ENCODE results near the gene BNIP1. TPM values are rescaled to one million over a fixed set of nuclear protein-coding genes. Genes with fewer than 3 reads are reported as not detected.
A peak's percentile ranks its signal among the peaks of the same experiment; 100 is the strongest.

BNIP1 gene
- total and polyA plus RNA-seq, 2 of the 4 experiments (the other 2 are of a cell fraction), result 24.3 to 35.3 TPM

DNA sequence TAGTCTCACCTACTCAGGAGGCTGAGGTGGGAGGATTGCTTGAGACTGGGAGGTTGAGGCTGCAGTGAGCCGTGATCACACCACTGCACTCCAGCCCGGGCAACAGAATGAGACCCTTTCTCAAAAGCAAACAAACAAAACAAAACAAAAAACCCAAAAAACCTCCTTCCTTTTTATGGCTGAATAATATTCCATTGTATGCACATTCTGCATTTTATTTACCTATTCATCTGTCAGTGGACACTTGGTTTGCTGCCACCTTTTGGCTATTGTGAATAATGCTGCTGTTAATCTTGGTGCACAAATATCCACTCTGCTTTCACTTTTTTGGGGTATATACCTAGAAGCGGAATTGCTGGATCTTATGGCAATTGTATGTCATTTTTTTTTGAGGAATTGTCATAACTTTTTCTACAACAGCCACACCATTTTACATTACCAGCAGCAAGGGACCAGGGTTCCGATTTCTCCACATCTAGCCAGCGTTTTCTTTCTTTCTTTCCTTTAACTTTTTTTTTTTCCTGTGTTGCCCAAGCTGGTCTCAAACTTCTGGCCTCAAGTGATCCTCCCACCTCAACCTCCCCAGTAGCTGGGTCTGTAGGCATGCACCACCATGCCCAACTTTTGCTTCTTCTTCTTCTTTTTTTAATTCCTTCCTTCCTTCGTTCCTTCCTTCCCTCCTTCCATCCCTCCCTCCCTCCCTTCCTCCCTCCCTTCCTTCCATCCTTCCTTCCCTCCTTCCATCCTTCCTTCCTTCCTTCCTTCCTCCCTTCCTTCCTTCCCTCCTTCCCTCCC lies 60.1 kb downstream of the BNIP1 start:
- no peak overlapping the region for H4K8ac ChIP-seq (ENCODE audit: low read depth in 2 of 2, low read length in 2 of 2)
- no peak overlapping the region for H3K4ac ChIP-seq (ENCODE audit: low read depth, low read length)
- H3K23ac ChIP-seq (ENCODE audit: low read depth, low read length), result no peak overlapping the region
- no peak overlapping the region for H3K9ac ChIP-seq (ENCODE audit: low read depth, low read length)
- intact Hi-C loops (cut with micrococcal nuclease) (loop anchor here (1.0 kb wide), 1 partner anchor 226 kb away; no protein-coding TSS in a partner anchor), dilution Hi-C loops (cut with HindIII; ENCODE audit: low sequenced_read_pairs, unreplicated experiment) (no loop called here), in situ Hi-C loops (cut with MboI; ENCODE audit: low sequenced_read_pairs) (no loop called here)
- ATAC-seq (ENCODE audit: low read depth) (no peak), DNase-seq (peak; percentile 33)
- H3K9me1 ChIP-seq (ENCODE audit: insufficient read depth, low read length), result no peaks in the 10 kb centered on the region
- no TSS peak for BruUV-seq (replicated peaks)
- no peaks in the 10 kb centered on the region for H3K36me3 ChIP-seq (ENCODE audit: control insufficient read depth, insufficient read depth, low read length)
- no peak overlapping the region for H2BK120ac ChIP-seq (ENCODE audit: low read depth, low read length)
- no peak overlapping the region for H2AFZ ChIP-seq (replicated peaks; ENCODE audit: low read length, poor library complexity)
- no peak overlapping the region for H3K56ac ChIP-seq (ENCODE audit: extremely low read depth, insufficient read depth, low read length)
- no peak overlapping the region for H3K14ac ChIP-seq (replicated peaks; ENCODE audit: low read depth, low read length)
- H4K20me1 ChIP-seq (ENCODE audit: insufficient read depth, low read length), result no peaks in the 10 kb centered on the region
- H3K4me1 ChIP-seq (ENCODE audit: control insufficient read depth, insufficient read depth, low read length), result peaks cover 6% of the 10 kb centered on the region; the same call in 1 of the 2 replicates
- no peak overlapping the region for H3K27ac ChIP-seq (ENCODE audit: insufficient read depth, low read length)
- no peak overlapping the region for H4K5ac ChIP-seq (ENCODE audit: low read depth, low read length)
- H2BK20ac ChIP-seq (ENCODE audit: low read depth, low read length), result no peak overlapping the region
- no peak overlapping the region for H3K4me2 ChIP-seq (ENCODE audit: low read depth, low read length)
- no peak overlapping the region for H3K18ac ChIP-seq (ENCODE audit: low read depth, low read length)
- no peak overlapping the region for H2BK15ac ChIP-seq (ENCODE audit: low read depth, low read length)
- H2BK5ac ChIP-seq (ENCODE audit: low read depth, low read length, poor library complexity, severe bottlenecking), result no peak overlapping the region
- H3K4me3 ChIP-seq (ENCODE audit: insufficient read depth, low read depth, low read length), result no peak overlapping the region
- H3K27me3 ChIP-seq (ENCODE audit: control insufficient read depth, insufficient read depth, low read length), result peaks cover 48% of the 10 kb centered on the region
- no peak overlapping the region for H2AK9ac ChIP-seq (replicated peaks; ENCODE audit: low read depth, low read length, poor library complexity)
- no peak overlapping the region for H2AK5ac ChIP-seq (ENCODE audit: low read depth, low read length)
- peaks cover 5% of the 10 kb centered on the region for H3K9me3 ChIP-seq (ENCODE audit: control insufficient read depth, insufficient read depth, low read length)
- 90 to 100% methylated on average over 1 to 2 of the region's 6 CpGs for WGBS, 2 experiments (ENCODE audit: extremely low coverage in 2 of 2, insufficient read length in 1 of 2)
- ChIA-PET POLR2A (ENCODE audit: unreplicated experiment) (no interaction called here), CTCF (no interaction called here)
- no peak overlapping the region for H4K91ac ChIP-seq (ENCODE audit: insufficient read depth, low read depth, low read length)
- no peaks in the 10 kb centered on the region for H3K79me1 ChIP-seq (ENCODE audit: low read depth in 1 of 2, low read length in 2 of 2)
- TF ChIP-seq RFX5 (IDR thresholded peaks at IDR 0.05; ENCODE audit: low read depth, low read length), result no peak
- TF ChIP-seq RCOR1 (IDR thresholded peaks at IDR 0.05; ENCODE audit: insufficient replicate concordance, low read length), result no peak
- peak; percentile 33 for TF ChIP-seq SMC3 (IDR thresholded peaks at IDR 0.05; ENCODE audit: low read depth, low read length)
- no peak for TF ChIP-seq FOS (IDR thresholded peaks at IDR 0.05; ENCODE audit: low read depth, low read length)
- no peak for TF ChIP-seq CHD1 (IDR thresholded peaks at IDR 0.05; ENCODE audit: low read depth, low read length)
- TF ChIP-seq ELK1 (IDR thresholded peaks at IDR 0.05; ENCODE audit: borderline replicate concordance, low read depth, low read length), result no peak
- peak; percentile 49 for TF ChIP-seq RAD21 (IDR thresholded peaks at IDR 0.05; ENCODE audit: low read length)
- no peak for TF ChIP-seq NFE2L2 (IDR thresholded peaks at IDR 0.05; ENCODE audit: low read depth, low read length)
- no peak for TF ChIP-seq POLR2A (IDR thresholded peaks at IDR 0.05; ENCODE audit: low read depth, low read length)
- no peak for TF ChIP-seq CEBPB (IDR thresholded peaks at IDR 0.05; ENCODE audit: low read depth, low read length)
- no peak for TF ChIP-seq BHLHE40 (IDR thresholded peaks at IDR 0.05; ENCODE audit: low read depth, low read length)
- TF ChIP-seq MXI1 (IDR thresholded peaks at IDR 0.05; ENCODE audit: borderline replicate concordance, low read depth, low read length), result no peak
- TF ChIP-seq USF2 (IDR thresholded peaks at IDR 0.05; ENCODE audit: low read depth, low read length), result no peak
- peak; percentile 61 for TF ChIP-seq CTCF (conservative IDR thresholded peaks at IDR 0.05; ENCODE audit: low read depth, low read length)
- 0 out of 2 replicates have a peak, but pooled peaks have one; percentile 1 for TF ChIP-seq MAFK (IDR thresholded peaks at IDR 0.05; ENCODE audit: low read depth, low read length)
